GM21390 (cell line): Measurements from ENCODE around the gene RASD1.

Experiments
- ATAC-seq: cut with Tn5 transposase; IDR thresholded peaks from one replicate; pipeline ENCODE4 v1.9.1; 2021; ENCODE audit not compliant: unreplicated experiment

The RASD1 gene

DNA sequence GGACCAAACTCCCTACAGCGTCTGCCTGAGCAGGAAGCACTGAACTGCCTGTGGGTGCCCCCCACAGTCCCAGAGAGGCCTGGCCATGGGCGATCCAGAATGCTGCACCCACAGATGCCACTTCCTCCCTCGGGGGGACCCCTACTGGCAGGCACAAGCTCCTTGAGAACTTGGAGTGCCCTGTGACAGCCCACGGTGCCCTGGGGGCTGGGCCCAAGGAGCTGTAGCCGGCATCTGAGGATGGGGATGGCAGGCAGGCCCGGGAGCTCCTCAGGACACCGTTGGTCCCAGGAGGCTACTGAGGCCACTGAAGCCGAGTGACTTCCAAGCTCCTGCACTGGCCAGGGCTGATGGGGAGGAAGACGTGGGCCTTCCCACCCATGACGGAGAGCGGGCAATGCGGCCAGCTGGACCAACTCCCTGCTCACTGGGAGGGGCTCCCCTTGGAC lies 15.1 kb upstream of the RASD1 start:
- ATAC-seq: no peak

- ATAC-seq: no peak
Observed at GRCh38 chr17:17510456-17511292, 14.5 kb upstream of the RASD1 start.

GRCh38 chr17:17509601-17510425 lies 13.6 kb upstream of the RASD1 start:
- no peak for ATAC-seq

- no peak for ATAC-seq
Observed at GRCh38 chr17:17508646-17509591, 12.7 kb upstream of the RASD1 start.

DNA sequence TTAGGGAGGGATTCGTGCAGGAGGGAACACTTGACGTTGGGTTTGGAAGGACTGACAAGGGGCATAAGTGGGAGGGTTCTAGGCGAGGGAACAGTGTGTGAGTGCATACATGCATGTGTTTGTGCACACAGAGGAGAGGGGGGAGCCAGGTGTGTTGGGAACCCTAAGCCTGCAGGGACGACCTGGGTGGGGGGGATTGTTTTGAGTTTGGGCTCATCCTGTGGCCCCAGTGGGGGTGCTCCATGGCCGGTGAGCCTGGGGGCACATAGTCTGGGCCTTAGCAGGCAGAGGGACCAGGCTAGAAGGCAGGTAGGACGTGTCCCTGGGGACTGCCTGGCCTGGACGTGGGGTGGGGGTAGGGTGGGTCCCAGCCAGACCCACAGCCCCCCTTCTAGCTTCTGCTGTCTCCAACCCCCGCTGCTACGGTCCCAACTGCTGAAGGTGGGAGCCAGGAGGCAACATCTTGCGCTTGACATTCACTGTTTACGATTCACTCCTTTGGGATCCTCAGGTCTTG lies 11.9 kb upstream of the RASD1 start:
- ATAC-seq: no peak

GRCh38 chr17:17507465-17508011 lies 11.3 kb upstream of the RASD1 start:
- no peak for ATAC-seq

DNA sequence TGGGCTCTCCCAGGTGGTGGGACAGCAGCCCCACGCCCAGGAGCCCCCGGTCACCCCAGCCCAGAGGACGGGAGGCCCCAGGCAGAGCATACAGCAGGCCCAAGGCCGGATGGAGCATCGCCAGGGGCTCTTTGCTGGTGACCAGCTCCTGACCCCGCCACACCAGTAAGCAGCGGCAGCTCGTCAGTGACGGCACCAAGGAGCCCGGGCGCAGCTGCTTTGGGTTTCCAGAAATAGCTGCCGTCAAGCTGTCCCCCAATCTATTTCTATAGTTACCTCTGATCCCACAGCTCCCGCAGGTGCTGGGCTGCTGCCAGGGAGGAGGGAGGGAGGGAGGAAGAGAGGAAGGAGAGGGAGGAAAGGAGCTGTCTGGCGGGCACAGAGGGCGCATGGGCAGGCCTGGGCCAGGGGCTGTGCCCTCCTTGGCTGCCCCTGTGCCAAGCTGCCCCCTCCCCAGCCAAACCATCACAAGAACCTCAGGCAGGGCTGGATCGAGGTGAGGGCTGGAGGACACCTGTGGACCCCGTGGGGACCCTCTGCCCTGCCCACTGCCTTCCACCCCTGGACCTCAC lies 10.8 kb upstream of the RASD1 start:
- ATAC-seq: no peak

DNA sequence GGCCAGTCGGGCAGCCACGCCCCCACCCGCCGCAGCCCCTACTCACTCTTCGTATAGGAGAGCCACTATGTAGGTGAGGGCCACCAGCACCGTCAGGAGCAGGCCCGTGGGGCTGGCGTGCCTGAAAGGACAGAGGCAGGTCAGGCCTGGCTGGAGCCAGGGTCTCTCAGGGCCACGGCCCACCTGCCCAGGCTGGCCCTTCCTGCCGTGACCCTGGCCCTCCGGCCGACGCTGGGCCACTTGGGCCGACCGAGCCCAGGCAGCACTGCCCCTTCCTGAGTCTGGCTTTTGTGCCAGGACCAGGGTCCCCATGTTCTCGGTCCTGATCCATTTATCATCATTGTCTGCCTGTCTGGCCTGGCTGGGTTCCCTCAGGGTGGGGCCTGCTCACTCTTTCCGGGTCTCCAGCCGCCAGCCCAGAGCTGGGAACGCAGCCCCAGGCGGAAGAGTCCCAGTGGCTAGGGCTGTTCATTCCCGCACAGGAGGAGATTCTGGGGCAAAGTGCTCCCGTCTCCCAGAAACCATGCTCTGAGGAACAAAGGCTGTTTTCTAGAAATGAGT lies 10.1 kb upstream of the RASD1 start:
- no peak for ATAC-seq

DNA sequence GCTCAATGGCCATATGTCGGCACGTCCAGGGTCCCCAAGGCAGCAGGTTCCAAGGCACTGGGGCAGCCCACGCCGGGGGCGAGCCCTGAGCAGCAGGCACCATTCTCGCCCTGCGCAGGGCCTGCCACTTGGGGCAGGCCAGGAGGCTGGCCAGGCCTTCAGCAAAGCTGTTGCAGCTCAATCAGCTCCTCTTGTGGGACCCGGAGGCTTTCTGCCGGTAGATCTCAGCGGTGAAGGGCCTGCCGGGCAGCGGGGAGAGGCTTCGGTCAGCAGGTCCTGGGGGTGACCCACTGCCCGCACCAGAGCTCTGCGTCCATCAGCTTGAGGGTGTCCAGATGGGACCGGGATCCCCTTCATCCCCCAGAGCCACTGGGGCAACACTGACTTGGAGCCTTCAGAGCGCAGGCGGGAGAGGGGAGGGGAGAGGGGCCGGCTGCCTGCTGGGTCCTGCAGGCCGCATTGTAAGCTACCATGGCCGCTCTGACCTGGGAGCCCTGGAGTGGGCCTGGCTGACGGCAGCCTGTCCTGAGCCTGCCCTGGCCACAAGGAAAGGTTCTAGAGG lies 9.5 kb upstream of the RASD1 start:
- no peak for ATAC-seq

DNA sequence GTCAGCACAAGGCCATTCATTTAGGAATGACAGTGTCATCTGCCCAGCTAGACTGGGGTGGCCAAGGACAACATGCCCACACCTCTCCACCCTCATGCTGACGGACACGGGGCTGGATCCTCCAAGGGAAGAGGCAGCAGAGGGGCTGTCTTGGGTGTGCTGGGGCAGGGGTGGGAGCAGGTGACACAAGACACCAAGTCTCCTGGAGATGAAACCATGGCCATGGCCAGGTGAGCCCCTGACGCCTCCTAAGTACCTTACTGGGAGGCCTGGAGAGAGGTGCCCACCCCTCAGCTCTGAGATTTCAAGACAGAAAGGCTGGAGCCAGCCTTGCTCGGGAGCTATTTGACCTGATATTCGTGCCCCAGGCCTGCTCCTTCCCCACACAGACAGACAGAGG lies 9.0 kb upstream of the RASD1 start:
- ATAC-seq: no peak

GRCh38 chr17:17504341-17505140 lies 8.3 kb upstream of the RASD1 start:
- no peak for ATAC-seq

DNA sequence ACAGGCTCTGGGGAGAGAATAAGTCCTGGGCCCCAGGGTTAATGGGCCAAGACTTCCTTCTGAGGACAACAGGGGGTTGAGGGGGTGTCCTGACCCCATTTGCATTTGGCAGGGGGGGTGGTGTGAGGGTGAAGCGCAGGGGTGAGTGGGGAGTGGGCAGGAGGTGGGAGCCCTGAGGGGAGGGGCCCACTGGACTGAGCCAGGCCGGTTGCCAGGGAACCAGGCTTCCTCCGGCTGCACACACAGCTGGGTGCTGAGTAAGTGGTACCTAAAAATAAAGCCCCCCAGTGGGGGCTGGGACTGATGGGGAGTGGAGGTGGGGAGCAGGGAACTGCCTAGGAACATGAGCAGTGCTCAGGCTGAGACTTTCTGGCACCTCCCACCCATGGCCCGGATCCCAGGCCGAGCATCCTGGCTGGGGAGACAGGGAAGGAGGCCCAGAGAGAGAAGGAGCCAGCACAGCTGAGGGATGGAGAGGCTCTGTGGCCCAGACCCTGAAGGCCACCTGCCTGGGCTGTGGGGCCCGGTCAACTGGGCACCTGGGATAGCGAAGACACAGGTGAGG lies 7.5 kb upstream of the RASD1 start:
- no peak for ATAC-seq

- ATAC-seq: no peak
Observed at GRCh38 chr17:17502741-17503565, 6.8 kb upstream of the RASD1 start.

DNA sequence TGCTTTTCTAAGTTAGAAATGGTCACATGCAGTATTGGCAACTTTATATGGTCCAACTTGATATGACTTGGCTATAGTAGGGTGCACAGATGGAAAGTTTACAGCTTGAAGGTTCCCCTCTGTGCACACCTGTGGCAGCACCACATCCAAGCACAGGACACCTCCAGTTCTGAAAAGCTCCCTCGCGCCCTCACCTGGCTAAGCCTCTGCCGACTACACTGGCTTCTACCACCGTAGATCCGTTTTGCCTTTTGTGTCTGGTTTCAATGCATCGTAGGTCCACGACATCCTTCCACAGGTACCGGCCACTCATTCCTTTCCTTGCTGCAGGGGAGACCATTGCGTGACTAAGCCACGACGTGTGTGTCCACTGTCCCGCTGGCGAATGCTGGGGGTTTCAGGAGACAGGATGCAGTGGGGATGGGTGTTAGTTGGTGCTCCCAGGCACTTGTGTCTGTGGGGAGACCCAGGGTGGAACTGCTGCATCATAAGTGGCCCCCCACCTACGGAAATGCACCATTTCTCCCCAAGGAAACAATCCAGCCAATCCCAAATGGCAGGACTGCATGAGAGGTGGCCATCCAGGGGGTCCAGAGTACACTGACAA lies 4.9 kb upstream of the RASD1 start:
- ATAC-seq: no peak

- ATAC-seq: no peak
Observed at GRCh38 chr17:17499402-17500145, 3.4 kb upstream of the RASD1 start.

DNA sequence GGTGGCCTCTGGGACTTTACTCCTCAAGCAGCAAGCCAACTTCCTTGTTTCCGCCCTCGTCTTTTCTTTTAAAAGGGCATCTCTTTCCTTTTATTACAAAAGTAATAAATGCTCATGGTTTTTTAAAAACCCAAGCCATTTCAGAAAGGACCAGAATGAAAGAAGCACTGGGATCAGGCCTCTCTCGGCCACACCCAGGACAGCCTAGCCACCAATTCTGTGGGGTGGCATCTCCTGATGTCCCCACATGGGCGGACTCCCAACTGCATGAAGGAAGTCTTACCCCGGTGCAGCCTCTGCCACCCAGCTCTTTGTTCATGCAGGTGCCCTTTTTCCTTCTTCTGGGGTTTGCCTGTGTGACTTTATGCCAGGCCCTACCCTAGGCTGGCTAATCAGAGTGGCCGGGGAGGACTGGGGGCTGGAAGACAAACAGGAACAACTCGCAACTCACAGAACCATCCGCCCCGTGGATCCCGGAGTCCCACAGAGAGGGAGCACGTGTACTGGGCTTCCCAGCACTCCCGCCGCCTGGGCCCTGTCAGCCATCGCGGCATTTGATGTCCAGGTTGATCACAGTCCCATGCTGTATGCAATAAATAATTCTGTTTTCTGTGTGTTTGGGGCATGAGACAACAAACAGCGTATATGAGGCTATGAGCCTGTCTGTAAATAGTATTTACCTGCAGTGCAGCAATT lies 2.6 kb upstream of the RASD1 start:
- no peak for ATAC-seq
